Upper lobe of right lung (tissue), 1 donor: Measurements from ENCODE around the gene CLEC2B. TPM values are rescaled to one million over a fixed set of nuclear protein-coding genes. Genes with fewer than 3 reads are reported as not detected.

ENCODE experiments used
- ATAC-seq: fragments of 200-7000 bp; cut with Tn5 transposase; one replicate; pipeline ENCODE4 v1.9.1; 2020; ENCODE audit warnings: mild to moderate bottlenecking, moderate library complexity
- DNase-seq: peaks from one replicate; pipeline ENCODE4 v3.0.0-alpha.2; 2020
- H3K27ac ChIP-seq: fragments of 200-600 bp; one replicate; pipeline ENCODE4 v1.8.0; 2022
- H3K27me3 ChIP-seq: fragments of 200-600 bp; one replicate; pipeline ENCODE4 v1.8.0; 2022; ENCODE audit warnings: mild to moderate bottlenecking
- H3K36me3 ChIP-seq: fragments of 200-600 bp; one replicate; pipeline ENCODE4 v1.8.0; 2022
- H3K4me1 ChIP-seq: fragments of 200-600 bp; one replicate; pipeline ENCODE4 v1.8.0; 2022
- H3K4me3 ChIP-seq: fragments of 200-600 bp; one replicate; pipeline ENCODE4 v1.8.0; 2022; ENCODE audit warnings: mild to moderate bottlenecking
- H3K9me3 ChIP-seq: fragments of 200-600 bp; one replicate; pipeline ENCODE4 v1.8.0; 2022
- CTCF ChIP-seq: fragments of 200-600 bp; IDR thresholded peaks from one replicate; pipeline ENCODE4 v1.8.0; 2022; ENCODE audit warnings: antibody characterized with exemption
- intact Hi-C: fragments of 100-400 bp; cut with DNase I; formaldehyde crosslinking; loops from one replicate; pipeline ENCODE4 v1.11.0; 2022
- total RNA-seq: library from RNA; stranded (reverse); fragmentation: NEBNext Ultra II Directional; extraction: Animal tissue kit (Norgen Biotek cat#: 25700); gene quantifications from one replicate; pipeline ENCODE4 v1.2.1, GENCODE V29; 2021
- donor health status: DM: no; HTN: yes; CAD: no; lungs with severe emphysema.

CLEC2B gene
- total RNA-seq, 1 donor from 2014 or later = 24.6 TPM

DNA sequence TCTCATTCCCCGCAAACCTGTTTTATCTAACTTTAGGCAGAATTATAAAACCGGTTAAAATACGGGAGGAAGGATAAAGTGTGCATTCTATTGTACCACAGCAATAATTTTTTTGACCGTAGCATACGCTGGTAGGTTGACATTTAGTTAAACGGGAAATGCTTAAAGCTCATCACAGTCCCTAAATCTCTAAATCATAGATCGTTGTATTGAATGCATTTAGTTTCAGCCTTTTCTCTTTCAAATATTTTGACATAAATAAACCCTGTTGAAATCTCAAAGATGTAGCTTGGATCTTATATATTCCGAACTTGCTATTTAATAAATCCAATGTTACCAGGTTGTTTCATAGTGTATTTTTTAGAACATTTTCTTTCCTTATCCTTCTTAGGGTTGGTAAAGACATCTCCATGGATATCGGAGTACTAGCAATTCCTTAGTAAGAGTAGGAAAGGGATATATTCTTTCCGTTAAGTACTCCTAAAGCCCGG is 798 bp downstream of the CLEC2B start:
- no peak for TF ChIP-seq CTCF
- peak overlapping the region; percentile 92 for H3K27ac ChIP-seq
- no peak for DNase-seq
- H3K36me3 ChIP-seq = no peaks in the 10 kb centered on the region
- intact Hi-C loops = no loop called here
- no peaks in the 10 kb centered on the region for H3K9me3 ChIP-seq
- no peaks in the 10 kb centered on the region for H3K27me3 ChIP-seq
- ATAC-seq = no peak
- H3K4me1 ChIP-seq = no peaks in the 10 kb centered on the region
- H3K4me3 ChIP-seq = peak overlapping the region; percentile 47

DNA sequence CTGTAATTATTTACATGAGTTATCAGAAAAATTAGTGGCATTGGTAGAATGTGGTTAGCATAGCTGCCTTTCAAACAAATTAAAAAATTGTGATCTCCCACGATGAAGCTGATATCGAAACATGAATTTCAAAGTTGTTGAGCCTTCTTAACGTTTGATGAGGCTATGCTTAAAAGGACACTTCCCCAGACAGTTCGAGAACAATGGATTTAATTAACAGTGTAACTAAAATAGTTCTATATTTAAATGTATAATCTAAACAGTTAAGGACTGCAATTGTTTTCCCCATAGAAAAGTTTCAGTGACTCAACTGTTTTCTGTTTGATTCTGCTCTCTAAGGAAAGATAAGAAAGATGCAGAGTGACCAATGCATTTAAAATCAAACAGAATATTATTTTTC is 1.6 kb downstream of the CLEC2B start:
- H3K4me1 ChIP-seq = no peaks in the 10 kb centered on the region
- DNase-seq = no peak
- intact Hi-C loops = no loop called here
- H3K9me3 ChIP-seq = no peaks in the 10 kb centered on the region
- no peak for TF ChIP-seq CTCF
- peak overlapping the region; percentile 92 for H3K27ac ChIP-seq
- no peaks in the 10 kb centered on the region for H3K27me3 ChIP-seq
- no peaks in the 10 kb centered on the region for H3K36me3 ChIP-seq
- H3K4me3 ChIP-seq = peak overlapping the region; percentile 47
- no peak for ATAC-seq

DNA sequence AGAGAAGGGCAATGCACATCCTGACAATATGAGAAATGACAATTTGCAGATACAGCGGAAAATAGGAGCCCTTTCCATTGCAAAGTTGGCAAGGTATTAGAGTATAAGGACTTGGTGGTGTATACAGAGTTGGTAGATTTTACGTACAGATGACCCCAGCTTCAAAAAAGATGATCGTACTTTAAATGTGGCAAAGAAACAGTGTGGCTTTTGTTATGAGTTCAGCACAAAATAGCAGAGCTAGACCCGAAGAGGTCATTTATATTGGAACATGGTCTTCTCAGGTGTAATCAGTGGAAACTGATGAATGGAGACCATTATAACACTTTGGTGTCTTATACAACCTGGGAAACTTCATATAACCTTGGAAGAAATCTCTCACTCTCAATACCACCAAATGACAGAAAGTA is 2.3 kb downstream of the CLEC2B start:
- no peak for TF ChIP-seq CTCF
- no peaks in the 10 kb centered on the region for H3K9me3 ChIP-seq
- H3K36me3 ChIP-seq = no peaks in the 10 kb centered on the region
- H3K27ac ChIP-seq = peak overlapping the region; percentile 92
- no peak for ATAC-seq
- DNase-seq = no peak
- H3K4me1 ChIP-seq = no peaks in the 10 kb centered on the region
- intact Hi-C loops = no loop called here
- H3K27me3 ChIP-seq = no peaks in the 10 kb centered on the region
- H3K4me3 ChIP-seq = peak overlapping the region; percentile 47

- Histone ChIP-seq H3K27ac (peak overlapping the region; percentile 92), H3K4me3 (peak overlapping the region; percentile 47), H3K27me3 (no peaks in the 10 kb centered on the region), H3K9me3 (no peaks in the 10 kb centered on the region), H3K36me3 (no peaks in the 10 kb centered on the region), H3K4me1 (no peaks in the 10 kb centered on the region)
- intact Hi-C loops = no loop called here
- DNase-seq = no peak
- ATAC-seq = no peak
- no peak for TF ChIP-seq CTCF
Observed at GRCh38 chr12:9864913-9865675, 4.1 kb downstream of the CLEC2B start.

- TF ChIP-seq CTCF = no peak
- no peaks in the 10 kb centered on the region for H3K27me3 ChIP-seq
- no peak for ATAC-seq
- no peak overlapping the region for H3K27ac ChIP-seq
- no peaks in the 10 kb centered on the region for H3K4me1 ChIP-seq
- no peaks in the 10 kb centered on the region for H3K9me3 ChIP-seq
- no peak overlapping the region for H3K4me3 ChIP-seq
- intact Hi-C loops = no loop called here
- no peak for DNase-seq
- H3K36me3 ChIP-seq = peaks cover 28% of the 10 kb centered on the region
Observed at GRCh38 chr12:9858135-9858534, 11.0 kb downstream of the CLEC2B start.
